Right lobe of liver (tissue), 6 donors: ENCODE data around the gene CNPY1. TPM values are rescaled to one million over a fixed set of nuclear protein-coding genes. Genes with fewer than 3 reads are reported as not detected.

Experiments
- ATAC-seq, 4 donors: fragments of 200-7000 bp; cut with Tn5 transposase; one replicate each; pipeline ENCODE4 v1.9.1; 2020; ENCODE audit warnings: mild to moderate bottlenecking in 4 of 4, moderate library complexity in 4 of 4
- DNase-seq, 3 donors: peaks; one replicate each; pipeline ENCODE4 v3.0.0-alpha.2; 2020
- H3K27ac ChIP-seq, 3 donors: fragments of 200-600 bp; one replicate each; pipeline ENCODE4 v1.8.0; 2022
- H3K27me3 ChIP-seq, 2 donors: fragments of 200-600 bp; one replicate each; pipeline ENCODE4 v1.8.0; 2022
- H3K36me3 ChIP-seq, 4 donors: fragments of 200-600 bp; sonication (generic) in 1 of 4; one replicate each; pipeline versions ENCODE4 v1.5.1 to v1.8.0; 2017 to 2022; ENCODE audit warnings: control low read depth in 1 of 4
- H3K4me1 ChIP-seq, 4 donors: fragments of 200-600 bp; sonication (generic) in 1 of 4; one replicate each; pipeline versions ENCODE4 v1.5.1 to v1.8.0; 2017 to 2022; ENCODE audit warnings: control low read depth in 1 of 4
- H3K4me3 ChIP-seq, 3 donors: fragments of 200-600 bp; one replicate each; pipeline ENCODE4 v1.8.0; 2022
- H3K9me3 ChIP-seq, 4 donors: fragments of 200-600 bp; sonication (generic) in 1 of 4; one replicate each; pipeline versions ENCODE4 v1.5.1 to v1.8.0; 2017 to 2022; ENCODE audit warnings: control low read depth in 1 of 4
- CTCF ChIP-seq, 4 donors: fragments of 200-600 bp in 3 of 4; fragments of 450-650 bp in 1 of 4; IDR thresholded peaks; one replicate each; pipeline versions ENCODE4 v1.5.1 to v1.8.0; 2016 to 2022; ENCODE audit warnings: antibody characterized with exemption in 4 of 4, mild to moderate bottlenecking in 2 of 4
- POLR2A ChIP-seq: fragments of 450-650 bp; IDR thresholded peaks from one replicate; pipeline ENCODE4 v1.6.1; 2017; ENCODE audit warnings: antibody characterized with exemption, mild to moderate bottlenecking
- WGBS: methylation state at CpG from one replicate; pipeline ENCODE4 v1.1.6; 2018; ENCODE audit warnings: low coverage, low lambda C conversion rate; ENCODE audit not compliant: insufficient coverage; ENCODE audit errors: missing lambda C conversion rate; 5-methylcytosine and 5-hydroxymethylcytosine counted together
- intact Hi-C, 2 donors: fragments of 100-400 bp; cut with DNase I; formaldehyde crosslinking; loops; one replicate each; pipeline versions ENCODE4 v1.11.2 to v1.14.1; 2022
- total RNA-seq, 6 experiments: library from RNA; depleted of rRNA in 2 of 6; stranded (reverse); fragments of >200 nt in 2 of 6; fragmentation: NEBNext Ultra II Directional in 3 of 6; extraction: Animal tissue kit (Norgen Biotek cat#: 25700) in 3 of 6; gene quantifications; one replicate each; pipeline versions ENCODE4 v1.1.0 to v1.2.4, GENCODE V29; 2016 to 2023
- donor health status: DM: no; HTN: yes; CAD: no.
- donor health status: DM: no; HTN: no; CAD: no.
- donor health status: DM: no; HTN: no; CAD: no.
- donor health status: DM: no; HTN: yes; CAD: no.
- donor health status: DM: no; HTN: yes; CAD: no.

The CNPY1 gene
- total RNA-seq, 6 experiments from 2014 or later = 0.19 TPM; not detected in 5

DNA sequence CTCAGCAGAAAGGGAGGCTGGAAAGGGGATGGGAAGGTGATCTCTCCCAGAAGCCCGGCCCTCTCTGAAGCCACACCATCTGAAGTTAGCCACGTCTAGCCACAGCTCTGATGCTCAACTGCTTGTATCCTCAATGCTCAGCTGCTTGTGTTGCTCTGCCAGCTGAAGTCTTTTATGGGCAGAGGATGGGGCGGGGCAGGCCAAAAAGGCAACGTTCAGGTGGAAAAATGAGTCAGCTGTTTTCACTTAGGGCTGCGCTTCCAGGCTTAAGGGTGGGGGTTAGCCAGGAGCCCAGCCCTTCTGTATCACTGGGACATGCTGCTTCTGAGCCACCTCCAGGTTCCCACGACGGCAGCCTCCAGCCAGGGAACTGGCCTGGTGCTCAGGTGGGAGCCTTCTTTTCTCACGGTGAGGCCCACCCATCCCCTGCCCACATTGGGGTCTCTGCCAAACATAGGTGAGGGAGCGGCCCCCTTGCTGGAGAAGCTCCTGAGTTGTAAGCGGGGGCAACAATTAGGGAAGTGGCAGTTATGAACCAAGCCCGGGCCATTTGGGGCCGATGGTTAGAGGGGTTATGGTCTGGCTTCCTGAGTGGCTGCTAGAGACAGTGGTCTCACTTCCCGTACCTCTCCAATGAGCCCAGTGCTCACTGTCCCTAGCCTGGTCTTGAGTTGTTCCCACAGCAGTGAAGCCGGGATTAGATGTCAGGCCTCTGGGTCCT lies 44.9 kb upstream of the CNPY1 start:
- Histone ChIP-seq H3K4me3 (no peak overlapping the region), H3K36me3 (no peaks in the 10 kb centered on the region), H3K9me3 (no peaks in the 10 kb centered on the region), H3K4me1 (peaks cover 0 to 13% (median 0%) of the 10 kb centered on the region in 4 donors), H3K27me3 (no peaks in the 10 kb centered on the region), H3K27ac (no peak overlapping the region)
- TF ChIP-seq POLR2A (no peak), CTCF (IDR thresholded peaks at IDR 0.05) (no peak)
- no peak for ATAC-seq
- WGBS = 47% methylated on average over 4 of the region's 14 CpGs
- DNase-seq = peak in 1 of 3 donors; percentile 48
- intact Hi-C loops = no loop called here

GRCh38 chr7:155590215-155591018 lies 44.1 kb upstream of the CNPY1 start:
- 50% methylated on average over 1 of the region's 20 CpGs for WGBS
- no peaks in the 10 kb centered on the region for H3K27me3 ChIP-seq
- TF ChIP-seq POLR2A (no peak), CTCF (IDR thresholded peaks at IDR 0.05) (no peak)
- intact Hi-C loops = no loop called here
- no peaks in the 10 kb centered on the region for H3K36me3 ChIP-seq
- H3K9me3 ChIP-seq = no peaks in the 10 kb centered on the region
- peak in 3 of 4 donors; percentile 8 to 39 (median 25) for ATAC-seq
- no peak overlapping the region for H3K4me3 ChIP-seq
- H3K27ac ChIP-seq = peak overlapping the region in 1 of 3 donors; percentile 24
- DNase-seq = peak; percentile 45 to 82 (median 62)
- H3K4me1 ChIP-seq = peaks cover 0 to 8% (median 0%) of the 10 kb centered on the region in 4 donors

DNA sequence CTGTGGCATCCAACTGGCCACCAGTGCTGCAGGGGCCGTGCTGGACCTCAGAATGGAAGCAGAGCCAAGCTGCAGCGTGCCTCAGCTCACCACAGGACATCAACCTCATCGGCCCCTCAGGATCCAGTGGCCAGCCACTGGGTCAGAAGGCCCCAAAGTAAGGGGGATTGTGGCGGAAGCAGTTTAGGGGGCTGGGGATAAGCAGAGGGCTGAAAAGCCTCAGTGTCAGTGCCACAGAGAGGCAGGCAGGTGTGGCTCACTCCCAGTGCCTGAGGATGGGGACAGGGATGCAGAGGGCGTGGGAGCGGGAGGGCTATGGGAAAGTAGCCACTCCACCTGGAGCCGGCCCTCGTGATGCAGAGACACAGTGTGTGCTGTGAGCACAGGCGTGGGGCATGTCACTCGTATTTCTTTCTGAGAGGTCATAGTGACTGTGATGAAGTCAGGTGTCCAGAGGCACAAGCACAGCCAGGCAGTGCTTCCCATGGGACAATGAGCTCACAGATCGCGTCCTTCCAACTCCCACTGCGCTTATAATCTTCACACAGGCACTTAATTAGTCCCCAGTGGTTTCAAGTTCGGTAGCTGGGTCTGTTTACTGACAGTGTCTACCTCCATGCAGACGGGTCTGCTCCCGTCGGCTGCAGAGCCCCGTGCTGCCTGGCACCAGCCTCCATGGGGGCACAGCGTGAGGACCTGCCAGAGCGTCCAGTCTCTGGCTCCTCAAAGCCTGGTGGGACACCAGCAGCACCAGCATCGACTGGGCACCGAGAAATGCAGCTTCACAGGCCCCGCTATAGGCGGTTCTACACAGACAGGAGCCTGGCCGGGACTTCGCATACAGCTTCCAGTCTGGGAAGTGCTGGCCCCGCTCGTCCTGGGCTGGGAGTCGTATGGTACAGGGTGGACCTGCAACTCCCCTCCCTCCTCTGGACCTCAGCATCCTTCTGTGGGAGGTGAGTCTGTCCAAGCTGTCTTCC lies 42.9 kb upstream of the CNPY1 start:
- Histone ChIP-seq H3K27ac (peak overlapping the region in 1 of 3 donors; percentile 24), H3K4me3 (no peak overlapping the region), H3K36me3 (no peaks in the 10 kb centered on the region), H3K4me1 (no peaks in the 10 kb centered on the region), H3K27me3 (no peaks in the 10 kb centered on the region), H3K9me3 (no peaks in the 10 kb centered on the region)
- DNase-seq = no peak
- no peak for ATAC-seq
- WGBS = 80% methylated on average over 1 of the region's 29 CpGs
- intact Hi-C loops = no loop called here
- TF ChIP-seq CTCF (IDR thresholded peaks at IDR 0.05) = no peak
- no peak for TF ChIP-seq POLR2A

DNA sequence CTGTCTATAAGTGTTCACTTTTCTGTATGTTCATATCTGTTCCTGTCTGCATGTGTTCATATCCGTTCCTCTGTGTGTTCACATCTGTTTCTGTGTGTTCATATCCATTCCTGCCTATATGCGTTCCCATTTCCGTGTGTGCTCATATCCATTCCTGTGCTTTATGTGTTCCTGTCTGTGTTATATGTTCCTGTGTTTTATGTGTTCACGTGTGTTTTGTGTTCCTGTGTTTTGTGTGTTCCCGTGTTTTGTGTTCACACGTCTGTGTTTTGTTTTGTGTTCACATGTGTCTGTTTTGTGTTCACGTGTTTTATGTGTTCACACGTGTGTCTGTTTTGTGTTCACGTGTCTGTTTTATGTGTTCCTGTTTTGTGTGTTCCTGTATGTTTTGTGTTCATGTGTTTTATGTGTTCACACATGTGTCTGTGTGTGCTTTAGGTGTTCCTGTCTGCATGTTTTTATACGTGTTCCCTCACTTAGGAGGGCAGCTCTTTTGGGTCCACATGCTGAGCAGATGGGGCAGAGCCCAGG lies 42.2 kb upstream of the CNPY1 start:
- no peaks in the 10 kb centered on the region for H3K27me3 ChIP-seq
- no peak for ATAC-seq
- no peak for DNase-seq
- H3K36me3 ChIP-seq = no peaks in the 10 kb centered on the region
- H3K4me3 ChIP-seq = no peak overlapping the region
- no peaks in the 10 kb centered on the region for H3K9me3 ChIP-seq
- 72% methylated on average over 10 of the region's 10 CpGs for WGBS
- H3K27ac ChIP-seq = no peak overlapping the region
- intact Hi-C loops = no loop called here
- H3K4me1 ChIP-seq = no peaks in the 10 kb centered on the region
- TF ChIP-seq POLR2A = no peak
- no peak for TF ChIP-seq CTCF (IDR thresholded peaks at IDR 0.05)
